Breast epithelium (tissue), 3 donors: ENCODE data around the gene VPS18.

Experiments used
- CTCF ChIP-seq, 3 donors: fragments of 450-650 bp; IDR thresholded peaks; one replicate each; pipeline ENCODE4 v1.5.1; 2016 to 2017; ENCODE audit warnings: antibody characterized with exemption in 3 of 3, mild to moderate bottlenecking in 3 of 3, moderate library complexity in 3 of 3
- POLR2AphosphoS5 ChIP-seq, 3 donors: sonication (generic); formaldehyde crosslinking; IDR thresholded peaks; one replicate each; pipeline ENCODE4 v1.6.1; 2017; ENCODE audit warnings: antibody characterized with exemption in 3 of 3

- no peak for TF ChIP-seq CTCF (IDR thresholded peaks at IDR 0.05)
- no peak for TF ChIP-seq POLR2AphosphoS5 (IDR thresholded peaks at IDR 0.05)
Measured at GRCh38 chr15:40951764-40952163, 57.5 kb downstream of the VPS18 start.
